Effector CD8-positive, alpha-beta T cell (primary cell): ENCODE data around the gene C11orf91.
"Not testable (repeated sequence)": the region's sequence is repeated elsewhere in the genome, so short reads cannot be mapped to it uniquely, and the experiment has no call there.

Experiments
- DNase-seq: peaks from one replicate; lab custom pipeline; 2025; lab: John Stamatoyannopoulos, UW

The C11orf91 gene

DNA sequence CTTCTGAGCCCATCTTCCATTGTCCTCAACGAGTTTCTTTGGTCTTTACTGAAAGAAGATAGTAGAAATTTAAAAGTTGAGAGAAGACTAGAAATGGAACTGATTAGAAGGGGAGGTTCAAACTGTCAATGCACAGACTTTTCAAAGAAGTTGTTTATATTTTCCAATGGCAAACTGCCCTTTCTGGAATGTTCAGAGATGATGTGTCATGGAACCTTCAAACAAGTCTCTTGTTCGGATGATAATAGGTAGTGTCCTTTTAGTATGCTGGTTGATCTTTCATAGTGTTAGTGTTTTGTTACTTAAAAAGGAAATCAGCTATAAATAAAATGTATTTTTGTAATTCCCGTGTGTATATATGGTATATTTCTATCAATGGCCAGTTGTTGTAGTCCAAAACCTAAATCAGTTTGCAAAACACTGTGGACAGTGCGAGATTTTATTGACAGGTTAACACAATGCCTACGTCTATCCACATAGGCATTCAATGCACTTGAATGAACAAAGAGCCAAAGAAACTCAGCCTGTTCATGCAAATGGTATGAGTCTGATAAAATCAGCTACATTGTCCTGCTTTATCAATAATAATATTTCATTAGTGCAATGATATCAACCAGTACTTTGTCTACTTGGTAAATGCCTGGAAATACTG lies 30.9 kb downstream of the C11orf91 start:
- no peak for DNase-seq

DNA sequence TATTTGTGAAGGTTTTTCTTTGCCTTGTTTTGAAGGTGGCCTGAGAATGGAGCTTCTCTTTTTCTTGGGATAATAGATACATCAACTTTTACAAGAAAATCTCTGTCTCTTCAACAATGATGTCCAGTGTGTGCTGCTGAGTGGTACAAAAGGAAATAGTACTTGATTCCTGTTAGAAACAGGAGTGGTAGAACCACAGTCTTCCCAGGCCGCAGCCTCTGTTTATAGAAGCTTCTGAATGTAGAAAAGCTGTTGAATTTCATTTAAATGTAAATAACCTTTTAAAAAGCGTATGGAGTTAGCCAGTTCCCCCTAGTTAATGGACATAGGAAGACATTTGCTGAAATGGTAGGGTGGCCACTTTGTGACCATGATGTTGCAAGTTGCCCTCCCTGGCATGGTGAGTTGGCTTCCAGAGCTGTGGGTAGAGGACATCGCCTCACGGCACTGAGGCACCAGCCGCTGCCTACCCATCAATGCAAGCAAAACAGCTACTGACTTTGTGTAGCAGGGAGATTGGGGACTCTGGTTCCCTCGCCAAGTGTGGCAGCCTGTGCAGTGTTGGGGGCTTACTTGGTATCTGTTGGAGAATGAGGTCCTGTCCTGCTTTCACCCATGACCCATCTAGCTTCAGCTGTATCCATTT lies 31.6 kb downstream of the C11orf91 start:
- no peak for DNase-seq

- DNase-seq: no peak
These were observed 32.2 kb downstream of the C11orf91 start for GRCh38 chr11:33668468-33668825.

DNA sequence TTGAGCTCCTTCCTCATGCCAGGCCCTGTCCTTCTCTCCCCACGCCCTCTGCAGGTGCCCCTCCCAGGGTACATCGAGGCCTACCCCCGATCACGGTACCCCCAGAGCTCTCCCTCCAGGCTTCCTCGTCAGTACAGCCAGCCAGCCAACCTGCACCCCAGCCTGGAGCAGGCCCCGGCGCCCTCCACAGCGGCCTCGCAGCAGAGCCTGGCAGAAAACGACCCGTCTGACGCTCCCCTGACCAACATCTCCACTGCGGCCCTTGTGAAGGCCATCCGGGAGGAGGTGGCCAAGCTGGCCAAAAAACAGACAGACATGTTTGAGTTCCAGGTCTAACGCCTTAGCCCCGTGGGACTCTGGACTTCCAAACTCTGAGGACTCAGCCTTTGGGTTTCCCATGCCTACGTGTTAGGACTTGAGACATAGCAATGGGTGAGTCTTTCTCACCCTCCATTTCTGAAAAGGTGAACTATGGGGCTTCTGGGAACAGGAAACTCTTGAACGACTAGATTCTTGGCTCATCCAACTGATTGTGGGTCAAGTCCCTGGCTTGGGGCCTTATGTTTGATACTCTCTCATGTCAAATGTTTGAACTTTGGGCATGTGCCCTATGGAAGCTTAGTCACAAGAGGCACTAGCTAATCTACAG lies 32.7 kb downstream of the C11orf91 start:
- DNase-seq: no peak

DNA sequence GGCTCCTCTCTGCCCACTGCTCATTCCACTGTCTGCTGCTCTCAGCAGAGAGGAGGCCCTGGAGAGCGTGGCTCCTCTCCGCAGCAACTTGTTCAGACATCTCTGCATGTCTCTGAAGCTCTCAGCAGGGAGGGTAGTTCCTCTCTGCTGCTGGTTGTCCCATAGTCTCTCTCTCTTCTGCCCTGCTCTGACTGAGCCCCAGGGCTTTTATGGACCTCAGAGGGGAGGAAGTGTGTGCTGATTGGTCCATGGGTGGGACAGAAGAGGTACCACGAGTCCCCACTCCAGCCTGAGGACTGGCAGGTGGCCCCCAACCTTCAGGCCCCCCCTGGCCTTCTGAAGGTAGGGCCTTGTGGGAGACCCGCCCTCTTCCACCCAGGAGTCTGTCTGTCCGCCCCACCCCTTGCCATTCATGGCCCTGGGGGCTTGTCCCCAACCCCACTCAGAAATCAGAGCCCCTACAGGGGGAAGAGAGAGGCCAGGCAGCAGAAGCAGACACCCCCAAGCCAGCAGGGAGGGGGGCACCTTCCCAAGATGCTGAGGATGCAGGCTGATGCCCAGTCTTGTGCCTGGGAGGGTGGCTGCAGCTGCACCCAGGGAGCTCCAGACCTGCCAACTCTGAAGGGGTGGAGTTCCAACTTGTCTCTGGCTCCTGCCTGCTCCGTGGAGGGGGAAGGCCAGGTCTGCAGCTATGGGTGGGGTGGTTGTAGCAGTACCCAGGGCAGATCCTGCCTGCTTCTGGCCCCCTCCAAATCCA lies 35.1 kb downstream of the C11orf91 start:
- no peak for DNase-seq

GRCh38 chr11:33664827-33665226 lies 35.8 kb downstream of the C11orf91 start:
- DNase-seq: no peak

- DNase-seq: no peak
These were observed 36.5 kb downstream of the C11orf91 start for GRCh38 chr11:33664166-33664565.

DNA sequence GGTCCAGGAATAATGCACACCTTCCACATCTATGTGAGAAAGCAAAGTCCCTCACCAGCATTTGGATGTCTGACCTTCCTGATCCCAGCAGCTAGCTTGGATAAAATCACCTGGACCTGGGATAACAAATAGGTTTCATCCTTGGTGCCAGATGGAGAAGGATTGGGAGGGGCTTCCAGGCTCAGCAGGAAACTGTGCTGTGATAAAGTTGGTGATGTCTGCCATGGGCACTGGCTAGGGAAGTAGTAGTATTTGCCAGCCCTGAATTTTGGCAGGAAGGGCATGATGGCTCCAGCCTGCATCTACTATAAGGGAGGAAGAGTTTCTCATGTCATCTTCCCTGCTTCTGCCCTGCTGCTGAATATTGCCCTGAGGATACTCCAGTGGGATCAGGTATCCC lies 37.5 kb downstream of the C11orf91 start:
- DNase-seq: no peak

DNA sequence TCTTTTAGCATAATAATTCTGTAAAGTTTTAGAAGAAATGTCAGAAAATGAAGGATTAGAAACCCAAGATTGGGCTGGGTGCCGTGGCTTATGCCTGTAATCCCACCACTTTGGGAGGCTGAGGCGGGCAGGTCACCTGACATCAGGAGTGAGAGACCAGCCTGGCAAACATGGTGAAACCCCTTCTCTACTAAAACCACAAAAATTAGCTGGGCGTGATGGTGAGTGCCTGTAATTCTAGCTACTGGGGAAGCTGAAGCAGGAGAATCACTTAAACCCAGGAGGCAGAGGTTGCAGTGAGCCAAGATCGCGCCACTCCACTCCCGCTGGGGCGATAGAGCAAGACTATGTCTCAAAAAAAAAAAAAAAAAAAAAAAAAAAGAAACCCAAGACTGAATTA lies 39.1 kb downstream of the C11orf91 start:
- not testable (repeated sequence) for DNase-seq

DNA sequence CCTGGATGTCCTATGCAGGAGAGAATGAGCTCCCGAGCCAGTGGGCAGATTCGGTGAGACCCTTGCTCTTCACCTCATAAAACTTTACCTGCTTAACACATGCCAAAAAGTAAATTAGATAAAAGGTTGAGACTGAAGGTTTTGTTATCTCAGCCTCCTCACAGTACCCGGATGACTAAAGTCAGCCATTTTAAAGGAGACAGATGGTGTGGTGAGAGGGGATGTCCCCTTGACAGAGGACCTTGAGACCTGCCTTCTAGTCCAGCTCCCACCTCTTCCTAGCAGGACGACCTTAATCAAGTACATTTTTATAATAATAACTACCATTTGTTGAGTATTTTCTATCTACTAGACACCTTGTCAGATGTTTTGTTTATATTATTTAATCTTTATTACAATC lies 39.7 kb downstream of the C11orf91 start:
- no peak for DNase-seq

- DNase-seq: no peak
These were observed 41.1 kb downstream of the C11orf91 start for GRCh38 chr11:33659370-33660139.

DNA sequence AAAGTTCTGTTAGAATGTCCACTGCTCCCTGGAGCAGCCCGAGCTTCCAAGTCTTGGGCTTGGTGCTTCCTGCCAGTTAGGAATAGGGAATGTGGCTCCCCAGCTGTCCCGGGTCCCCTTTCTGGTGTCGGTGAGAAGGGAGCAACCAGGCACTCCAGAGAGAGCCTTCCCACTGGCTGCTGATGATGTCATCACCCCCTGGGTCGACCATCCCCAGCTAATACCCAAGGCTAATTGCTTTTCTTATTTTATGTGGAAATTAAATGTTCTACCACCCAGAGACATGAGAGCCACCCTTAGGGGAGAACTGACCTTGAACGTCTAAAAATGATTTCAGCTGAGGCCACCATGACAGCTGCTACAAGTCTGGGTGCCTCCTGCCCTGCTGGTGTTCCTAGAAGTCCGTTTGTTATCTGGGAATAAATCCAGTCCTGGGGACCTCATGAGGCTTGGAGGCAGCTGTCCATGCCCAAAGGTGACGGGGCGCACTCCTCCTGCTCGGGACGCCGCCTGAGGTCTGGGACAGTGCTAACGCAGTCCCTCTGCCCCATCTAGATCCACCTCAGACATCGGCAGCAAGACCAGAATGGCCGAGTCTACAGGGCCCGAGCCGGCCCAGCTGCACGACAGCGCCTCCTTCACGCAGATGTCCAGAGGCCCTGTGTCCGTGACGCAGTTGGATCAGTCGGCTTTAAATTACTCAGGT lies 42.3 kb downstream of the C11orf91 start:
- DNase-seq: no peak

- DNase-seq: no peak
These were observed 42.9 kb downstream of the C11orf91 start for GRCh38 chr11:33657757-33658156.

GRCh38 chr11:33656768-33657167 lies 43.9 kb downstream of the C11orf91 start:
- DNase-seq: no peak

- no peak for DNase-seq
These were observed 44.6 kb downstream of the C11orf91 start for GRCh38 chr11:33655842-33656600.

DNA sequence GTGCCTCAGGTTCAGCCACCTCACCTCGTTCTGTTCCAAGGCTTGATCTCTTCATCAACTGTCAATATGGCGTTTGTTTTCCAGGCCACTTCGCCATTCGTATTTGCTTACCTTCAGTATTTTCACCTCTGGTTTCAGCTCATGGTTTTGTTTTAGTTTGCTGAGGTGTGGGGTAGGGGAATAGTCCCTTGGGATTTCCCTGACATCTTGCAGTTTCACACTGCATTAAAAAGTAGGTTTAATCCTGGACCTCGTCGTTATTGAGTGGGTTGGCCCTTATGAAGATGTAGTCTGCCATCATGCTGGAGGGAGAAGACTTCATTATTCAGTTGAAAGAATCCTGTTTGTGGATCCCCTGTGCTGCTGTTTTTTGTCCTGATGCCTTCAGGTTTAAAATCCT lies 46.0 kb downstream of the C11orf91 start:
- no peak for DNase-seq

GRCh38 chr11:33652930-33653329 lies 47.7 kb downstream of the C11orf91 start:
- no peak for DNase-seq

DNA sequence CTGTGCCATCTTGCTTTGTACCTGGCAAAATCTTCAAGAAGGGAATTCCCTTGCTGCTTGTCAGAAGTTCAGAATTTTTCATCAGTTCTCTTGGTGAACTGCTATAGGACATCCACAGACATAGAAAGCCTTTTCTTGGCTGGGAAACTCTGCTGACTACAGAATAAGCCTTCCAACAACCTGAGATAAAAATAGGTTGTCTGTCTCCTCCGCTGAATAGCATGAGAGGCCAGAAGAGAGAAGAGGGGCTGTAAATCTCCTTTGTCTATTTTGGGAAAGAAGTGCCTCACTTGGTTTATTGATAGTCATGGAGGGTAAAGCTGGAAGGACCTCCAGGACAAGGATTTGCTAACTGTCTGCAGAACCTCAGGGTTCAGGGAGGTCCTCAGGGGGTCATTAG lies 48.2 kb downstream of the C11orf91 start:
- no peak for DNase-seq

- no peak for DNase-seq
These were observed 48.6 kb downstream of the C11orf91 start for GRCh38 chr11:33651990-33652389.

DNA sequence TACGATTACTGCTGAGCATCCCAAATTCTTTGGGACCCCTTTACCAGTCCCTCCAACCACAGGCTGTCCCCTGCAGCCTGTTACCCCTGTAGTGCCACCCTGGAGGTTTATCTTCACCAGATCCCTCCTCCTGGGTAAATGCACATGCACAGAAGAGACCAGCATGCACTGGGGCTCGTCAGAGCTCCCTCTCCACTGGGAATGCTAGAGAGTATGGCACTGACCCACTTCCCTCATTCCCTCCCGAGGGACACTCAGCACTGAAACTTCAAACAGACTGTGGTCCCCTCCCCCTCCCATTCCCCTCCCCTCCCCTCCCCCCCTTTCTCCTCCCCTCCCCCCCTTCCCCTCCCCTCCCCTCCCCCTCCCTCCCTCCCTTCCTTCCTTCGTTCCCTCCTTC lies 49.1 kb downstream of the C11orf91 start:
- DNase-seq: no peak

GRCh38 chr11:33649944-33650343 lies 50.7 kb downstream of the C11orf91 start:
- no peak for DNase-seq
